ENCODE results near the gene AASDH. TPM values are rescaled to one million over a fixed set of nuclear protein-coding genes. Genes with fewer than 3 reads are reported as not detected.
A peak's percentile ranks its signal among the peaks of the same experiment; 100 is the strongest.

AASDH gene
- total RNA-seq, 1 experiment from 2014 or later, result 12.6 TPM

GRCh38 chr4:56425518-56425917, 38.2 kb upstream of the AASDH start (continued):
- no peak for TF ChIP-seq ATF6 (CRISPR knock-in tag; IDR thresholded peaks at IDR 0.05)
- no peak for TF ChIP-seq ARID4B (CRISPR knock-in tag; IDR thresholded peaks at IDR 0.05; ENCODE audit: borderline replicate concordance)
- TF ChIP-seq CREM (CRISPR knock-in tag; IDR thresholded peaks at IDR 0.05), result no peak
- 0 out of 2 replicates have a peak, but pooled peaks have one; percentile 35 for TF ChIP-seq ZNF423 (CRISPR knock-in tag; IDR thresholded peaks at IDR 0.05)

- H3K27ac Mint-ChIP-seq, result peak overlapping the region; percentile 75; the same call in 1 of the 2 replicates
- no peaks in the 10 kb centered on the region for H3K27me3 Mint-ChIP-seq (ENCODE audit: low read depth)
- ATAC-seq (no peak), DNase-seq (ENCODE audit: low spot score) (no peak)
- peaks cover 31% of the 10 kb centered on the region for H3K36me3 Mint-ChIP-seq
- no peak for TF ChIP-seq RELA (CRISPR knock-in tag; IDR thresholded peaks at IDR 0.05; ENCODE audit: borderline replicate concordance)
- TF ChIP-seq ATF6 (CRISPR knock-in tag; IDR thresholded peaks at IDR 0.05), result no peak
- TF ChIP-seq CTCF (IDR thresholded peaks at IDR 0.05), result peak; percentile 39; the same call in 1 of the 2 replicates
- POLR2A ChIA-PET, result interaction anchor here (0.6 to 2.6 kb wide), 4 partner anchors 9 to 48 kb away, joined by 3 to 23 read pairs (median 6); partner anchors contain the start of genes AASDH, PAICS and PPAT
- H3K4me1 Mint-ChIP-seq, result peaks cover 40% of the 10 kb centered on the region
- peak overlapping the region; percentile 49; the same call in 1 of the 2 replicates for H3K4me3 Mint-ChIP-seq
- CTCF ChIA-PET, result interaction anchor here (0.7 to 2.7 kb wide), 7 partner anchors 9 to 38 kb away, joined by 3 to 16 read pairs (median 4); partner anchors contain the start of genes AASDH, PAICS and PPAT
- peaks cover 20% of the 10 kb centered on the region for H3K9me3 Mint-ChIP-seq
Observed at GRCh38 chr4:56424697-56425514, 37.6 kb upstream of the AASDH start.

- DNase-seq (ENCODE audit: low spot score) (no peak), ATAC-seq (no peak)
- ChIA-PET CTCF (interaction anchor here (0.8 to 2.7 kb wide), 2 partner anchors 14 to 37 kb away, joined by 3 to 9 read pairs; partner anchors contain the start of gene AASDH), POLR2A (interaction anchor here (2.3 to 2.6 kb wide), 2 partner anchors 11 to 12 kb away, joined by 11 to 23 read pairs; partner anchors contain the start of genes PAICS and PPAT)
- Mint-ChIP-seq H3K4me1 (peaks cover 37% of the 10 kb centered on the region), H3K4me3 (no peak overlapping the region; the same call in 1 of the 2 replicates), H3K27me3 (ENCODE audit: low read depth) (no peaks in the 10 kb centered on the region), H3K27ac (peak overlapping the region; percentile 75), H3K9me3 (peaks cover 20% of the 10 kb centered on the region), H3K36me3 (peaks cover 31% of the 10 kb centered on the region)
- TF ChIP-seq STAT6 (CRISPR knock-in tag; conservative IDR thresholded peaks at IDR 0.05; ENCODE audit: low read depth) (no peak), CBFB (CRISPR knock-in tag; IDR thresholded peaks at IDR 0.05; ENCODE audit: low read depth) (no peak), GRHL2 (CRISPR knock-in tag; IDR thresholded peaks at IDR 0.05; ENCODE audit: insufficient replicate concordance, severe bottlenecking) (no peak), IRF2 (CRISPR knock-in tag; IDR thresholded peaks at IDR 0.05; ENCODE audit: borderline replicate concordance, low read depth) (no peak), ZNF138 (CRISPR knock-in tag; conservative IDR thresholded peaks at IDR 0.05) (no peak), MYBL2 (CRISPR knock-in tag; IDR thresholded peaks at IDR 0.05) (no peak), ATF1 (CRISPR knock-in tag; IDR thresholded peaks at IDR 0.05) (no peak), NFYB (CRISPR knock-in tag; conservative IDR thresholded peaks at IDR 0.05; ENCODE audit: low read depth) (no peak), IRF1 (CRISPR knock-in tag; IDR thresholded peaks at IDR 0.05) (no peak)
Observed at GRCh38 chr4:56424176-56424575, 36.9 kb upstream of the AASDH start.
